NCI-H1694 treated with DMSO at 0.1 percent for 48 hours (cell line): ENCODE measurements around the gene OTOP2.
A peak's percentile ranks its signal among the peaks of the same experiment; 100 is the strongest.
"Not testable (repeated sequence)": the region's sequence is repeated elsewhere in the genome, so short reads cannot be mapped to it uniquely, and the experiment has no call there.

Source experiments
- DNase-seq: peaks from one replicate; lab custom pipeline; 2025; lab: John Stamatoyannopoulos, UW

The OTOP2 gene

GRCh38 chr17:74972107-74972972 is 48.3 kb downstream of the OTOP2 start, which contains the start of gene HID1:
HID1 (minus strand) TSS chr17:74972759; CDS start chr17:74972656, 103 bp downstream.
- DNase-seq, result no peak

DNA sequence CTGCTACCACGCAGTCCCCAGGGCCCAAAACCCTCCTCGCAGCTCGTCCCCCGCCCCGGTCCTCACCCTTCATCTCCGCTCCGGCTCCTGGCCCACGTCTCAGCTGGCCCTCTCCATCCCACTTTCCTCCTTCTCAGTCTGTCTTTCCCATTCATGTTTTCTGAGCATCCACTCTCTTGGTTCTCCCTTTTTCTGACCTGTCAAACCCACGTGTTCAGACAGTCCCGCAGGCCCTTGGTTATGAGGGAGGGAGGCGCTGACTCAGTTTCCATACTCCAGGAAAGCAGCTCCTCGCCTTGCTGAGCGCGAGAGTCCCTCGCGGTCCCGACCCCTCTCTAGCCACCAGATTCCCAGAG is 48.9 kb downstream of the OTOP2 start:
- no peak for DNase-seq

- DNase-seq, result no peak
Observed at GRCh38 chr17:74975943-74976342, 51.9 kb downstream of the OTOP2 start.

GRCh38 chr17:74977802-74978201 is 53.7 kb downstream of the OTOP2 start:
- DNase-seq, result no peak

- DNase-seq, result no peak
Observed at GRCh38 chr17:74978240-74978639, 54.2 kb downstream of the OTOP2 start.

GRCh38 chr17:74979408-74980146 is 55.5 kb downstream of the OTOP2 start:
- DNase-seq, result no peak

DNA sequence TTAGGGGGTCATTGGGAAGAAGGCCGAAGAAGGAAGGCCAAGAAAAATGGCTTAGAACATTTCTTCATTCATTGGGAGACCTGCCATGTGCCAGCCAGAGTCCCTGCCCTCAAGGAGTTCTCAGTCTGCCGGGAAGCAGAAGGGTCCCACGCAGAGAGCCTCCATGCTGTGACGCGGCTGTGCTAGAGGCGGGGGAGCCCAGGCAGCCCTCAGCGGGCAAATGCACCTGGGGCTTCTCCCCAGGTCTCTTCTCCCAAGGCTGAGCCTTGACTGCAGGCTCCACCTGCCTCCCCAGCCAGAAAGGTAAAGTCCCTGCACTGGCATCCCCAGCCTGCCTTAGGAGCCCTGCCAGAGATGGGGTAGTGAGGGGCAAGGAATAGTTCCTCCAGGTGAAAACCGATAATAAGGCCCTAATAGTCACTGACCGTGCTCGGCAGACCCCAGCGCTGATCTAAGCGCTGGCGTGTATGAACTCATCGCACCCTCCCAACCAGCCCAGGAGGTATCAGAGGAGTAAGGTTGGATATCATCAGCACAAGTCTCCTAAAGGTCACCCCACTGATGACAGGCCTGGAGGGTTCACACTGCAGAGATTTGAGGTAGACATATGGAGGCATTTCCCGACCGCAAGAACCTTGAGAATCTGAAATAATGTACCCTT is 57.4 kb downstream of the OTOP2 start:
- no peak for DNase-seq

DNA sequence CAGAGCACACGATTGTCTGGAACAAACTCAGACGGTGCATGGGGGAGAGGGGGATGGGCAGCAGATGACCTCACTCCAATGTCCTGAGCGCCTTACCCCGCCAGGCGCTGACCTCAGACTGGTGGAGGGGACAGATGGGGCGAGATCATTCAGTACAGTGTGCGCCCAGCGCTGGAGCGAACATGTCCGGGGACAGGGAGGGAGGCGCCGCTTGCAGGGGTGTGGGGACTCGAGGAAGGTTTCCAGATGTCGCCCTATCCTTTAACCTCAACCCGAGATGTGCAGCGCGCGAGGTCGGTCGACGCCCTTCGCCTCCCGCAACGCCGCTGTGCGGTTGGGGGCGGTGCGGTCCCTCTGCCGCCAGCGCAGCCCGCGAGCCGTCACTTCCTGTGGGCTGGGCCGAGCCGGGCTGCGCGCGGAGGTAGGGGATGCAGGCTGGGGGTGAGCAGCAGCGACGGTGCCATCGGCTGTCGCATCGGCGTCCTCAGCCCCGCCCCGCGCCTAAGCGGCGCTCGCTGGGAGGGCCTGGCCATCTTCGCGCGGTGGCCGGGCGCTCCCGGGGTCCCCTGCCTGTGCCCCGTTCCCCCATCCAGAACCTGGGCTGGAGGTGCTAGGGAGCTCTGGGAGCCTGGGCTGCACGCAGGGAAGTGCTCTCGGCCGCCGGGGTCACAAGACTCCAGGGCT is 58.0 kb downstream of the OTOP2 start:
- DNase-seq, result peak; percentile 83

- not testable (repeated sequence) for DNase-seq
Observed at GRCh38 chr17:74982663-74983313, 58.7 kb downstream of the OTOP2 start.
